ENCODE data around the gene AOC3.

DNA sequence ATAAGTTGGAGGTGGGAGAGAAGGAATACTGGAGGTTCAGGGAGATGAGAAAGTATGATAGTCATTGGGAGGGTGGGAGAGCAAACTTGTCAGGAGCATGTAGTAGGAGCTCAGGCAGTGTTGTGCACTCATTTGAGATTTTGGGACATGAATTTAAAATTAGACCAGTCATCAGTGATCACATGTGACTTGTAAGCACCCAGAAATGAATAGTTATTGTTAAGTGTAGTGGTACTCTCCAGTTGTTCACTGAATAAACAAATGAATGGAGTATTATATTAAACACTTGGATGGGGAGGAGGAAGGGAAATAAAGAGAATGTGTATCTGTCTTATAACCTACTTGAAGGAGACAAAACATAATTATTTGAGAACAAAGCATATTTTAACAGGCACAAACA lies 20.0 kb upstream of the AOC3 start:
- no peak for TF ChIP-seq CTCF (conservative IDR thresholded peaks at IDR 0.05; ENCODE audit: low read depth, low read length)
- no peak for TF ChIP-seq EZH2 (IDR thresholded peaks at IDR 0.05; ENCODE audit: borderline replicate concordance, low read depth, low read length, poor library complexity, severe bottlenecking)
